Upper lobe of left lung (tissue), 6 donors: ENCODE measurements around the gene CCL7. TPM values are rescaled to one million over a fixed set of nuclear protein-coding genes. Genes with fewer than 3 reads are reported as not detected.
A peak's percentile ranks its signal among the peaks of the same experiment; 100 is the strongest.

Experiments used
- ATAC-seq, 2 donors: fragments of 200-7000 bp; cut with Tn5 transposase; one replicate each; pipeline ENCODE4 v1.9.1; 2022; ENCODE audit warnings: mild to moderate bottlenecking in 2 of 2, moderate library complexity in 2 of 2; ENCODE audit not compliant: low FRiP score in 2 of 2
- DNase-seq, 2 donors: peaks; one replicate each; pipeline ENCODE4 v3.0.0-alpha.2; 2019 to 2020
- H3K27ac ChIP-seq, 4 donors: fragments of 200-600 bp; sonication (generic); one replicate each; pipeline ENCODE4 v1.5.1; 2016 to 2019
- H3K27me3 ChIP-seq, 4 donors: fragments of 200-600 bp; sonication (generic); one replicate each; pipeline ENCODE4 v1.5.1; 2017 to 2019
- H3K36me3 ChIP-seq, 4 donors: fragments of 200-600 bp; sonication (generic); one replicate each; pipeline ENCODE4 v1.5.1; 2016 to 2019
- H3K4me1 ChIP-seq, 4 donors: fragments of 200-600 bp; sonication (generic); one replicate each; pipeline ENCODE4 v1.5.1; 2018 to 2019
- H3K4me3 ChIP-seq, 4 donors: fragments of 200-600 bp; sonication (generic); one replicate each; pipeline ENCODE4 v1.5.1; 2017 to 2019; ENCODE audit warnings: mild to moderate bottlenecking in 2 of 4, moderate library complexity in 1 of 4
- H3K9me3 ChIP-seq, 4 donors: fragments of 200-600 bp; sonication (generic); one replicate each; pipeline ENCODE4 v1.5.1; 2018 to 2019
- EP300 ChIP-seq, 4 donors: sonication (generic); formaldehyde crosslinking; IDR thresholded peaks; one replicate each; pipeline ENCODE4 v1.5.1; 2017; ENCODE audit warnings: antibody characterized with exemption in 4 of 4, control low read depth in 2 of 4
- POLR2A ChIP-seq, 4 donors: fragments of 450-650 bp; IDR thresholded peaks; one replicate each; pipeline ENCODE4 v1.5.1; 2016 to 2017; ENCODE audit warnings: antibody characterized with exemption in 4 of 4, mild to moderate bottlenecking in 2 of 4
- POLR2AphosphoS5 ChIP-seq, 2 donors: sonication (generic); formaldehyde crosslinking; IDR thresholded peaks; one replicate each; pipeline ENCODE4 v1.5.1; 2017; ENCODE audit warnings: antibody characterized with exemption in 2 of 2
- WGBS, 2 donors: methylation state at CpG; one replicate each; pipeline ENCODE4 v1.1.5; 2017 to 2018; 5-methylcytosine and 5-hydroxymethylcytosine counted together
- total RNA-seq, 6 donors: library from RNA; depleted of rRNA in 4 of 6; stranded (reverse); fragments of >200 nt in 4 of 6; gene quantifications; one replicate each; pipeline versions ENCODE4 v1.1.0 to v1.2.1, GENCODE V29; 2016 to 2021
- TF ChIP-seq, protein P1 (sequence below), 6 experiments: fragments of 450-650 bp in 4 of 6; fragments of 200-600 bp in 2 of 6; sonication (generic) in 2 of 6; IDR thresholded peaks; one replicate each; pipeline ENCODE4 v1.5.1; 2016 to 2019; ENCODE audit warnings: antibody characterized with exemption in 6 of 6
- donor health status: DM: no; HTN: no; CAD: no; lungs with moderate emphysema.
- donor health status: DM: no; HTN: yes; CAD: no; lungs with severe emphysema.

CCL7 gene
- total RNA-seq, 6 donors from 2014 or later = 0.34 TPM; not detected in 5

DNA sequence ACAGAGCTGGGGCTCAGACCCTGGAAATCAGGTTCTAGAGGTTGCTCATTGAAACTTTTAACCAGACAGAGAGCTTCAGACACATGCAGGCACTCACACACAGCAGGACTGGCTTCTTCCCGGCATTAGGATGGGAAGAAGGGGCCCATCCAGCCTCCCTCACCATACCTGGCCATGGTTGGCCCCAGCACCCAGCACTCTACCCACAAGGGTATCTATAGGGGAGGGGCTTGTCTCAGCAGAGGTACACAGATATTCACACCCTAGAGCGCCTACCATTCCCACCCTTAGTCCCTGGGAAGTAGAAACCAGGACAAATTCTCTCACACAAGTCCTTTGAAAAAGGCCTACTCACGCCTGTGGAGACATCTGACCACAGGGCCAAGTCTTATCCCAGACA lies 35.4 kb upstream of the CCL7 start:
- Histone ChIP-seq H3K9me3 (peaks cover 0 to 3% (median 0%) of the 10 kb centered on the region in 4 donors), H3K4me3 (no peak overlapping the region), H3K27ac (peak overlapping the region; percentile 5 to 73 (median 46)), H3K27me3 (no peaks in the 10 kb centered on the region), H3K36me3 (no peaks in the 10 kb centered on the region), H3K4me1 (peaks cover 33 to 54% (median 43%) of the 10 kb centered on the region in 4 donors)
- no peak for ATAC-seq
- 88 to 91% methylated on average over 1 to 3 of the region's 3 CpGs for WGBS, 2 donors
- no peak for DNase-seq
- TF ChIP-seq, protein P1, sequence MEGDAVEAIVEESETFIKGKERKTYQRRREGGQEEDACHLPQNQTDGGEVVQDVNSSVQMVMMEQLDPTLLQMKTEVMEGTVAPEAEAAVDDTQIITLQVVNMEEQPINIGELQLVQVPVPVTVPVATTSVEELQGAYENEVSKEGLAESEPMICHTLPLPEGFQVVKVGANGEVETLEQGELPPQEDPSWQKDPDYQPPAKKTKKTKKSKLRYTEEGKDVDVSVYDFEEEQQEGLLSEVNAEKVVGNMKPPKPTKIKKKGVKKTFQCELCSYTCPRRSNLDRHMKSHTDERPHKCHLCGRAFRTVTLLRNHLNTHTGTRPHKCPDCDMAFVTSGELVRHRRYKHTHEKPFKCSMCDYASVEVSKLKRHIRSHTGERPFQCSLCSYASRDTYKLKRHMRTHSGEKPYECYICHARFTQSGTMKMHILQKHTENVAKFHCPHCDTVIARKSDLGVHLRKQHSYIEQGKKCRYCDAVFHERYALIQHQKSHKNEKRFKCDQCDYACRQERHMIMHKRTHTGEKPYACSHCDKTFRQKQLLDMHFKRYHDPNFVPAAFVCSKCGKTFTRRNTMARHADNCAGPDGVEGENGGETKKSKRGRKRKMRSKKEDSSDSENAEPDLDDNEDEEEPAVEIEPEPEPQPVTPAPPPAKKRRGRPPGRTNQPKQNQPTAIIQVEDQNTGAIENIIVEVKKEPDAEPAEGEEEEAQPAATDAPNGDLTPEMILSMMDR (IDR thresholded peaks at IDR 0.05) = no peak
- TF ChIP-seq POLR2A (IDR thresholded peaks at IDR 0.05) (no peak), EP300 (IDR thresholded peaks at IDR 0.05) (no peak), POLR2AphosphoS5 (IDR thresholded peaks at IDR 0.05) (no peak)

DNA sequence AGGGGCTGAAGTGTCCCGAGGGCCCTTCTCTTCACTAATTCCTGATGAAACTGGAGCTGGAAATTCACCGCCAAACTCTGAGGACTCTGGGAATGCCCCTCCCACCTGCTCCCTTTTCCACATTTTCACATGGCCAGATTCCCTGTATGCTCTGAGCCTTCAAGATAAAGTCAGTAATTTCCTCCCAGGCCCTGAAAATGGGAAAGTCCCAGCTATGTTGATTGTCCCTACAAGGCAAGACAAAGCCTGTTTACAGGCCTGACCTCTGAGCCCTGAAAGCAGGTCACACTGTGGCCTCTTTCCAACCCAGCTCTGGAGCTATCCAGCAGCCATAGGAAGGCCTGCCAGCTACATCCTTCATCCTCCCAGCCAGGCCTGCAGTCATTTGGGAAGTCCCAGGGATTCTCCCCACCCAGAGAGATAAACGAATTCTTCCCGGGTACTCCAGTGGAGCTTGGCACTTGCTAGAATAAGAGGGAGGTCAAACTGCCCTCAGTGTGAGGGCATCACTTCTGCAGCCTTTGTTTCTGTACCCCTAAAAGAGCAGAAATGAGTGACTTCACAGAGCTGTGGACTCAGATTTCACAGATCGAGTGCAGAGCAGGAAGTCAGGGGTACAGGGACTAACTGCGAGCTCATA lies 34.5 kb upstream of the CCL7 start:
- Histone ChIP-seq H3K27me3 (no peaks in the 10 kb centered on the region), H3K4me3 (no peak overlapping the region), H3K27ac (peak overlapping the region; percentile 5 to 73 (median 56)), H3K9me3 (peaks cover 0 to 1% (median 0%) of the 10 kb centered on the region in 4 donors), H3K4me1 (peaks cover 39 to 54% (median 48%) of the 10 kb centered on the region in 4 donors), H3K36me3 (no peaks in the 10 kb centered on the region)
- TF ChIP-seq, protein P1 (IDR thresholded peaks at IDR 0.05) = no peak
- TF ChIP-seq EP300 (IDR thresholded peaks at IDR 0.05) (peak in 1 of 4 donors; percentile 71), POLR2AphosphoS5 (IDR thresholded peaks at IDR 0.05) (peak; percentile 41 to 64), POLR2A (IDR thresholded peaks at IDR 0.05) (no peak)
- ATAC-seq = peak; percentile 73 to 82
- 34 to 37% methylated on average over 3 to 6 of the region's 6 CpGs for WGBS, 2 donors
- DNase-seq = peak in 1 of 2 donors; percentile 60

DNA sequence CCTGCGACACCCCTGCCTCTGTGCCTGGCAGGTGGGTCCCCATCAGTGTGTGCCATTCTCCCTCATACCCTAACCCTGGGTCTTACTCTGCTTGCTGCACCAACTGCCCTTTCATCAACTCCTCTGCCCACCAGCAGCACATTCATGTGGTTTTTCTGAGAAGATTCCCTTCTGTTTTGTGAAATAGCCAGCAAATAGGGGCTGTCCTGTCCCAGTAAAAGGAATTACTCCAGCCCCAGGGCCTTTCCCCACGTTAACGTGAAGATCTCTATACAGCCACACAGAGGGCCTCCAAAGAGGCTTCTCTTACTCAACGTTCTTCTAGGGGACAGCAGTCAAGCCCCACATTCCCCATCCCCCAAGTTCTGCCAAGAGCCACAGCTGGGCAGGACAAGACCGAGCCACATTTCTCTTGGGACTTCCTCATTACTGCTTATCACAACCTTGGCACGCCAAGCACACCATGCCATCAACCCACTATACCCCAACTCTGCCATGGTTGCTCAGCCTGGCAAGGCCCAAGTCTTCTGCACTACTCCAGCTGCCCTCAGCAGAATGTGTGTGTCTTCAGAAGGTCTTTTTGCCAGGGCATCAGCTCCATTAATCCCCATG lies 33.6 kb upstream of the CCL7 start:
- Histone ChIP-seq H3K27me3 (no peaks in the 10 kb centered on the region), H3K27ac (peak overlapping the region in 3 of 4 donors; percentile 1 to 73 (median 65)), H3K4me3 (no peak overlapping the region), H3K36me3 (no peaks in the 10 kb centered on the region), H3K9me3 (no peaks in the 10 kb centered on the region), H3K4me1 (peaks cover 47 to 60% (median 57%) of the 10 kb centered on the region in 4 donors)
- WGBS, 2 donors = 62 to 82% methylated on average over 6 of the region's 6 CpGs
- peak in 1 of 2 donors; percentile 3 for ATAC-seq
- TF ChIP-seq EP300 (IDR thresholded peaks at IDR 0.05) (no peak), POLR2AphosphoS5 (IDR thresholded peaks at IDR 0.05) (no peak), POLR2A (IDR thresholded peaks at IDR 0.05) (no peak)
- TF ChIP-seq, protein P1 (IDR thresholded peaks at IDR 0.05) = no peak
- DNase-seq = no peak

DNA sequence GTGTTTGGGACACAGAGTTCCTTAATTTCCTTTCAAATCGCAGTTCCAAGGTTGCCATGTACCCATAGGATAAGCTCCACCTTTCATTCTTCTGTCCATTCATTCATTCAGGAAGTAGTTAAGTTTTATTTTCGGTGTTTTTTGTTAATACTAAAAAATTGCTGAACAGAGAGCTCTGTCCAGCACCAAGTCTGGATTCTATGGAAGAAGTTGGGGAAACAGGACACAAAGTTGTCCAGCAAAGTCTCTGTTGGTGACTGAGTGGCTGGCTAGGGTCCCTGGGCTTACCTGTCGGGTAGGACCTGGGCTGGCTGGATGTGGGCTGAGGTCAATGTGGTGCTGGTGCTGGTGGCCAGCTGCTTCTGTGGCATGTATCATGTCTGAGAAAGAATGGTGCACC lies 32.6 kb upstream of the CCL7 start:
- H3K9me3 ChIP-seq = no peaks in the 10 kb centered on the region
- 85 to 91% methylated on average over 3 of the region's 3 CpGs for WGBS, 2 donors
- no peak overlapping the region for H3K4me3 ChIP-seq
- H3K4me1 ChIP-seq = peaks cover 58 to 71% (median 67%) of the 10 kb centered on the region in 4 donors
- H3K36me3 ChIP-seq = no peaks in the 10 kb centered on the region
- ATAC-seq (no peak), DNase-seq (no peak)
- peak overlapping the region in 1 of 4 donors; percentile 27 for H3K27ac ChIP-seq
- TF ChIP-seq EP300 (IDR thresholded peaks at IDR 0.05) (no peak), POLR2A (IDR thresholded peaks at IDR 0.05) (no peak)
- no peaks in the 10 kb centered on the region for H3K27me3 ChIP-seq

DNA sequence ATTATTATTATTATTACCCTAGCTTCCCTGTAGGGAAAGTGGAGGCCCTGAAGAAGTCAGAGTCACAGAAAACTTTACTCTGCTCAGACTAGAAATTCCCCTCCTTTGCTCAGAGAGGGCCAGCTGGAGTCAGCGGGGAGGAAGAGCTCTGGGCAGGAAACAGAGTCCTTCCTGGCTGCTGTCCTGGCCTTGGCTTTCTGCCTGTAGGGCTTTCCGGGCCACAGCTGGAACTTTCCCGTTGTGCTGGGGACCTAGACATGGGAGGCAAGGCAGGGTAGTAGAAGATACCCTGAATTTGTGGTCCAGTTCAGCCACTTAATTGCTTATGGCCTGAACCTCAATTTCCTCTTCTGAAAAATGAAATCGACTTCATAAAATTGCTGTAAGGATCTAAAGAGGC lies 29.0 kb upstream of the CCL7 start:
- ATAC-seq (peak in 1 of 2 donors; percentile 73), DNase-seq (no peak)
- Histone ChIP-seq H3K4me1 (peaks cover 50 to 68% (median 61%) of the 10 kb centered on the region in 4 donors), H3K27ac (peak overlapping the region in 1 of 4 donors; percentile 55), H3K4me3 (no peak overlapping the region), H3K9me3 (no peaks in the 10 kb centered on the region), H3K36me3 (no peaks in the 10 kb centered on the region), H3K27me3 (no peaks in the 10 kb centered on the region)
- 6 to 7% methylated on average over 4 of the region's 4 CpGs for WGBS, 2 donors
- peak in 1 of 4 donors; percentile 57 for TF ChIP-seq EP300 (IDR thresholded peaks at IDR 0.05)
- peak; percentile 37 to 58 for TF ChIP-seq POLR2AphosphoS5 (IDR thresholded peaks at IDR 0.05)
- no peak for TF ChIP-seq POLR2A (IDR thresholded peaks at IDR 0.05)
- TF ChIP-seq, protein P1 (IDR thresholded peaks at IDR 0.05) = no peak
